ENCODE measurements around the gene AKAP10. TPM values are rescaled to one million over a fixed set of nuclear protein-coding genes. Genes with fewer than 3 reads are reported as not detected.

Gene AKAP10
- total and polyA plus RNA-seq, 2 donors (not counting 1 experiment from before 2014, with no cell fraction given), result 20.6 to 71.2 TPM

DNA sequence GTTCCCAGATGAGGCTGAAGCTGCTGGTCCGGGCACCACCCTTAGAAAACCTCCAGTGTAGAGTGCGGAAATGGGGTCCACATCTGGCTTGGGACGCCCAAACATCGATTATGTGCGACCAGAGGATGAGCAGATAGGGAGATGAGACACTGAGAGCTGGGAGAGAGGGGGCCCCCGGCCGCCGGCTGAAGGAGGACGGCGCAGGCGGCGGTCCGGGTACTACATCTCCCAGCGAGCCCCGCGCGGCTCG, 31.3 kb upstream of the AKAP10 start:
- Mint-ChIP-seq H3K9me3 (ENCODE audit: insufficient read depth) (no peaks in the 10 kb centered on the region), H3K27me3 (peaks cover 49% of the 10 kb centered on the region), H3K27ac (peak overlapping the region; percentile 63), H3K4me3 (peak overlapping the region; percentile 94), H3K4me1 (peaks cover 11% of the 10 kb centered on the region)
- H3K4me2 ChIP-seq (replicated peaks; ENCODE audit: low read depth, low read length, poor library complexity, severe bottlenecking), result peak overlapping the region; percentile 86
- peak overlapping the region; percentile 71 for H3K9ac ChIP-seq (ENCODE audit: low read length)
- no peaks in the 10 kb centered on the region for H4K20me1 ChIP-seq (ENCODE audit: control insufficient read depth, insufficient read depth, low read length, poor library complexity, severe bottlenecking)
- H3K27me3 ChIP-seq (replicated peaks in 1 of 4; ENCODE audit: control extremely low read depth in 1 of 4, control insufficient read depth in 3 of 4, insufficient read depth in 4 of 4, low read length in 3 of 4), result peaks cover 0 to 21% (median 18%) of the 10 kb centered on the region in 4 experiments
- H3K9me3 ChIP-seq (ENCODE audit: control extremely low read depth in 1 of 3, control insufficient read depth in 2 of 3, insufficient read depth in 1 of 3, low read length in 2 of 3), result peaks cover 0 to 3% (median 0%) of the 10 kb centered on the region in 3 donors
- ChIA-PET POLR2A (interaction anchor here (1.6 kb wide), 1 partner anchor 31 kb away, joined by 8 read pairs; the partner anchor contains the start of gene AKAP10), CTCF (interaction anchor here (0.8 to 3.5 kb wide), 9 partner anchors 8 to 144 kb away, joined by 3 to 23 read pairs (median 5); partner anchors contain the start of gene AKAP10)
- peaks cover 10 to 13% of the 10 kb centered on the region in 2 donors for H3K4me1 ChIP-seq (ENCODE audit: control insufficient read depth in 2 of 2, insufficient read depth in 2 of 2, low read length in 2 of 2)
- no peaks in the 10 kb centered on the region for H3K36me3 ChIP-seq (replicated peaks in 1 of 2; ENCODE audit: control extremely low read depth in 1 of 2, control insufficient read depth in 1 of 2, extremely low read depth in 1 of 2, insufficient read depth in 2 of 2, low read length in 1 of 2)
- intact Hi-C loops (cut with micrococcal nuclease), result loop anchor here (1.0 kb wide), 3 partner anchors 17 to 146 kb away; partner anchors contain the start of gene AKAP10
- DNase-seq, result no peak
- ATAC-seq (ENCODE audit: low read depth), result no peak
- 0% methylated on average over 18 of the region's 18 CpGs for WGBS (ENCODE audit: insufficient coverage)
- H3K27ac ChIP-seq (ENCODE audit: low read length in 2 of 2), result no peak overlapping the region
- no peaks in the 10 kb centered on the region for H3K79me2 ChIP-seq (ENCODE audit: control insufficient read depth, insufficient read depth, low read length)
- H2AFZ ChIP-seq (ENCODE audit: insufficient read depth, low read depth, low read length, poor library complexity, severe bottlenecking), result peak overlapping the region; percentile 91
- peak overlapping the region; percentile 64 to 74 (median 68) for H3K4me3 ChIP-seq (ENCODE audit: control extremely low read depth in 1 of 5, extremely low read depth in 1 of 5, insufficient read depth in 1 of 5, low read depth in 2 of 5, low read length in 4 of 5)
- TF ChIP-seq EZH2 (IDR thresholded peaks at IDR 0.05; ENCODE audit: borderline replicate concordance, insufficient read depth, low read depth, low read length, poor library complexity, severe bottlenecking), result no peak
- TF ChIP-seq, protein P1, sequence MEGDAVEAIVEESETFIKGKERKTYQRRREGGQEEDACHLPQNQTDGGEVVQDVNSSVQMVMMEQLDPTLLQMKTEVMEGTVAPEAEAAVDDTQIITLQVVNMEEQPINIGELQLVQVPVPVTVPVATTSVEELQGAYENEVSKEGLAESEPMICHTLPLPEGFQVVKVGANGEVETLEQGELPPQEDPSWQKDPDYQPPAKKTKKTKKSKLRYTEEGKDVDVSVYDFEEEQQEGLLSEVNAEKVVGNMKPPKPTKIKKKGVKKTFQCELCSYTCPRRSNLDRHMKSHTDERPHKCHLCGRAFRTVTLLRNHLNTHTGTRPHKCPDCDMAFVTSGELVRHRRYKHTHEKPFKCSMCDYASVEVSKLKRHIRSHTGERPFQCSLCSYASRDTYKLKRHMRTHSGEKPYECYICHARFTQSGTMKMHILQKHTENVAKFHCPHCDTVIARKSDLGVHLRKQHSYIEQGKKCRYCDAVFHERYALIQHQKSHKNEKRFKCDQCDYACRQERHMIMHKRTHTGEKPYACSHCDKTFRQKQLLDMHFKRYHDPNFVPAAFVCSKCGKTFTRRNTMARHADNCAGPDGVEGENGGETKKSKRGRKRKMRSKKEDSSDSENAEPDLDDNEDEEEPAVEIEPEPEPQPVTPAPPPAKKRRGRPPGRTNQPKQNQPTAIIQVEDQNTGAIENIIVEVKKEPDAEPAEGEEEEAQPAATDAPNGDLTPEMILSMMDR (IDR thresholded peaks at IDR 0.05), result no peak

DNA sequence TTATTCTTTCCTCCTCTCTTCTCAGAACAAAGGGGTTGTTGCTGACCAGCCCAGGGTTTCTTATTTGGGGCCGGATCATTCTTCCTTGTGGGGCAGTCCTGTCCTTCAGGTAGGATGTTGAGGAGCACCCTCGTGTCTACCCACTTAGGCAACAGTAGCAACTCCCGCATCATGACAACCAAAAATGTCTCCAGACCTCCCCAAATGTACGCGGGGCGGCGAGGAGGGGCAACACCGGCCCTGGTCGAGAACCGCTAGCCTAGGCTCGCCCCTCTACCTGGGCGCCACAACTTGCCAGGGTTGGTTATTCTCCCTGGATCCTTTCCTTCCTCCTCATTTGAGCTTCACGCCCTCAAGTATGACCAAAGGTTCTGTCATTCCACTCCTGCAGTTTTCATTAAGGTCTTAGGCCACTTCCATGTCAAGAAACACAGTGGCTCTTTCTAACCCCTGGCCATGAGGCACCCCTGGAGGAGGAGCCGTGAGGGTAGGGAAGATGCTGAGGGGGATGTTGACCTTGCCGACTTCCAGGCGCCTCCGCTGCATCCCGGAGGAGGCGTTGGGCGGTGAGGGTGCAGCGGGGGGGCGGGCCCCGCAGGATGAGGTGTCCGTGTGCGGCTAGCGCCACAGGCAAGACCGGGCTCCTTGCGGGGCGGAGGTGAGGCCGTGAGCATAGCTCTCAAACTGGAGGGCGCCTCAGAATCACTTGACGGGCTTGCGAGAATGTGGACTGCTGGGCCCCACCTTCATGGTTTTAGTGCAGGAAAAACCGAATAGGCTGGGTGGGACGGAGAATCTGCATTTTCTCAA, 30.8 kb upstream of the AKAP10 start:
- ChIA-PET CTCF (interaction anchor here (0.8 to 3.5 kb wide), 9 partner anchors 8 to 145 kb away, joined by 3 to 23 read pairs (median 5); partner anchors contain the start of gene AKAP10), POLR2A (interaction anchor here (1.6 kb wide), 1 partner anchor 31 kb away, joined by 8 read pairs; the partner anchor contains the start of gene AKAP10)
- DNase-seq (no peak), ATAC-seq (ENCODE audit: low read depth) (peak; percentile 28)
- Mint-ChIP-seq H3K4me3 (peak overlapping the region; percentile 94), H3K27ac (peak overlapping the region; percentile 63), H3K27me3 (peaks cover 48% of the 10 kb centered on the region), H3K4me1 (peaks cover 11% of the 10 kb centered on the region), H3K9me3 (ENCODE audit: insufficient read depth) (no peaks in the 10 kb centered on the region)
- peak overlapping the region; percentile 64 to 74 (median 68) for H3K4me3 ChIP-seq (ENCODE audit: control extremely low read depth in 1 of 5, extremely low read depth in 1 of 5, insufficient read depth in 1 of 5, low read depth in 2 of 5, low read length in 4 of 5)
- H3K36me3 ChIP-seq (replicated peaks in 1 of 2; ENCODE audit: control extremely low read depth in 1 of 2, control insufficient read depth in 1 of 2, extremely low read depth in 1 of 2, insufficient read depth in 2 of 2, low read length in 1 of 2), result no peaks in the 10 kb centered on the region
- no peak overlapping the region for H3K27ac ChIP-seq (ENCODE audit: low read length in 2 of 2)
- no peaks in the 10 kb centered on the region for H3K79me2 ChIP-seq (ENCODE audit: control insufficient read depth, insufficient read depth, low read length)
- H3K9me3 ChIP-seq (ENCODE audit: control extremely low read depth in 1 of 3, control insufficient read depth in 2 of 3, insufficient read depth in 1 of 3, low read length in 2 of 3), result peaks cover 0 to 2% (median 0%) of the 10 kb centered on the region in 3 donors
- H4K20me1 ChIP-seq (ENCODE audit: control insufficient read depth, insufficient read depth, low read length, poor library complexity, severe bottlenecking), result no peaks in the 10 kb centered on the region
- 34% methylated on average over 33 of the region's 35 CpGs for WGBS (ENCODE audit: insufficient coverage)
- peak overlapping the region; percentile 71 for H3K9ac ChIP-seq (ENCODE audit: low read length)
- H3K4me1 ChIP-seq (ENCODE audit: control insufficient read depth in 2 of 2, insufficient read depth in 2 of 2, low read length in 2 of 2), result peaks cover 10 to 13% of the 10 kb centered on the region in 2 donors
- peak overlapping the region; percentile 91 for H2AFZ ChIP-seq (ENCODE audit: insufficient read depth, low read depth, low read length, poor library complexity, severe bottlenecking)
- intact Hi-C loops (cut with micrococcal nuclease), result loop anchor here (1.0 kb wide), 3 partner anchors 16 to 147 kb away; partner anchors contain the start of gene AKAP10
- TF ChIP-seq, protein P1 (IDR thresholded peaks at IDR 0.05), result no peak
- TF ChIP-seq EZH2 (IDR thresholded peaks at IDR 0.05; ENCODE audit: borderline replicate concordance, insufficient read depth, low read depth, low read length, poor library complexity, severe bottlenecking), result no peak
- H3K27me3 ChIP-seq (replicated peaks in 1 of 4; ENCODE audit: control extremely low read depth in 1 of 4, control insufficient read depth in 3 of 4, insufficient read depth in 4 of 4, low read length in 3 of 4), result peaks cover 0 to 16% (median 14%) of the 10 kb centered on the region in 4 experiments
- H3K4me2 ChIP-seq (replicated peaks; ENCODE audit: low read depth, low read length, poor library complexity, severe bottlenecking), result peak overlapping the region; percentile 86

Data from B cell (primary cell).